ENCODE data around the gene INHBB. TPM values are rescaled to one million over a fixed set of nuclear protein-coding genes. Genes with fewer than 3 reads are reported as not detected.

INHBB gene
- total and polyA plus RNA-seq, 9 of the 15 experiments (the other 6 are each of a cell fraction or from before 2014, with no cell fraction given), result not detected

DNA sequence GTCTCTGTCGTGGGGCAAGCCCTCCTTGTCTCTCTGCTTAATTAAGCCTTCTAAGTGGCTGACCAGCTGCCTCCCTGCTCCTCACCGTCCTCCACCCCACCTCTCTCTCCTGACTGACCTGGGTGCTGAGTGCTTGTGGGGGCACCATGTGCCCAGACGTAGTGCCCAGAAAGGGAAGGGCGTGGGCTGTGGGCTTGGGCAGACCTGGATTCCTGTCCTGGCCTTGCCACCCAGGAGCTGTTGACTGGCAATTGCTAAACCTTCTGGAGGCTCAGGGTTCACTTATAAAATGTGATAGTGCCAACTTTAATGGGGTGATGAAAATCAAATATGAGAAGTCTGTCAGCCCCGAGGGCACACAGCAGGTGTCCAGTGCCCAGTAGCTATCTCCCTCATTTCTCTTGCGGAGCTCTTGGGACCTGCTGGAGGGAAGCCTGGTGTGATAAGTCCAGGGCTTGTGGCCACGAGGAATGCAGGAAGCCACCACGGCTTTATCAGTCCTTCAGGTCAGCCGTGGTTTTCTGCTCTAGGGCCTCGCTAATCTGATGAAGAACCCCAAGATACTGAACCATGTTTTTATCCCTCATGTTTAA lies 22.0 kb upstream of the INHBB start:
- H2AFZ ChIP-seq (ENCODE audit: low read depth, low read length), result no peak overlapping the region
- no peaks in the 10 kb centered on the region for H3K79me2 ChIP-seq (ENCODE audit: control insufficient read depth, insufficient read depth, low read length)
- POLR2A ChIA-PET, result interaction anchor here (0.6 to 1.1 kb wide), 4 partner anchors 11 to 234 kb away, joined by 3 to 5 read pairs (median 5); no protein-coding TSS in a partner anchor
- H3K27me3 ChIP-seq (ENCODE audit: control insufficient read depth in 2 of 2, insufficient read depth in 2 of 2, low read length in 2 of 2), result peaks cover 50 to 82% of the 10 kb centered on the region in 2 experiments
- no peak overlapping the region for H3K4me2 ChIP-seq (ENCODE audit: insufficient read depth, low read length)
- no peaks in the 10 kb centered on the region for H3K36me3 ChIP-seq (ENCODE audit: control insufficient read depth, insufficient read depth, low read length)
- intact Hi-C loops (cut with micrococcal nuclease), result no loop called here
- no peak overlapping the region for H3K27ac ChIP-seq (ENCODE audit: extremely low read depth, low read depth, low read length)
- DNase-seq (ENCODE audit: extremely low read depth in 1 of 4, low spot score in 3 of 4), result peak; percentile 27 to 46 (median 34)
- 0% methylated on average over 10 of the region's 10 CpGs for WGBS (ENCODE audit: insufficient coverage, low coverage, missing lambda C conversion rate)
- peaks cover 10 to 14% of the 10 kb centered on the region in 2 experiments; a peak in 4 of 5 replicates for H3K4me1 ChIP-seq (replicated peaks in 1 of 2; ENCODE audit: control insufficient read depth in 2 of 2, insufficient read depth in 2 of 2, low read length in 2 of 2)
- in situ Hi-C loops (cut with MboI), result no loop called here
- peak; percentile 59 for ATAC-seq
- peak; percentile 64 for FAIRE-seq
- H3K9me3 ChIP-seq (replicated peaks; ENCODE audit: control insufficient read depth, insufficient read depth, low read depth, low read length), result no peaks in the 10 kb centered on the region
- no peak overlapping the region for H3K9ac ChIP-seq (ENCODE audit: insufficient read depth in 1 of 2, low read depth in 2 of 2, low read length in 2 of 2)
- CTCF ChIA-PET (ENCODE audit: low intra/inter-chr PET ratio), result no interaction called here
- no peak overlapping the region for H3K4me3 ChIP-seq
- no peaks in the 10 kb centered on the region for H3K9me1 ChIP-seq (ENCODE audit: control insufficient read depth, insufficient read depth, low read length)
- BruUV-seq (replicated peaks), result no TSS peak
- peaks cover 19% of the 10 kb centered on the region; the same call in 1 of the 2 replicates for H4K20me1 ChIP-seq (replicated peaks; ENCODE audit: control insufficient read depth, insufficient read depth, low read length)
- no peak for TF ChIP-seq ADNP (tag; IDR thresholded peaks at IDR 0.05)
- 0 out of 4 replicates have a peak, but pooled peaks of 1 of the 2 experiments have one; percentile 29 for TF ChIP-seq TBL1XR1 (IDR thresholded peaks at IDR 0.05; ENCODE audit: low read length in 2 of 2)
- no peak for TF ChIP-seq MLX (CRISPR knock-in tag; conservative IDR thresholded peaks at IDR 0.05)
- no peak for TF ChIP-seq CHCHD3 (CRISPR knock-in tag; IDR thresholded peaks at IDR 0.05)
- TF ChIP-seq VEZF1 (CRISPR knock-in tag; IDR thresholded peaks at IDR 0.05), result no peak
- TF ChIP-seq, protein P1, sequence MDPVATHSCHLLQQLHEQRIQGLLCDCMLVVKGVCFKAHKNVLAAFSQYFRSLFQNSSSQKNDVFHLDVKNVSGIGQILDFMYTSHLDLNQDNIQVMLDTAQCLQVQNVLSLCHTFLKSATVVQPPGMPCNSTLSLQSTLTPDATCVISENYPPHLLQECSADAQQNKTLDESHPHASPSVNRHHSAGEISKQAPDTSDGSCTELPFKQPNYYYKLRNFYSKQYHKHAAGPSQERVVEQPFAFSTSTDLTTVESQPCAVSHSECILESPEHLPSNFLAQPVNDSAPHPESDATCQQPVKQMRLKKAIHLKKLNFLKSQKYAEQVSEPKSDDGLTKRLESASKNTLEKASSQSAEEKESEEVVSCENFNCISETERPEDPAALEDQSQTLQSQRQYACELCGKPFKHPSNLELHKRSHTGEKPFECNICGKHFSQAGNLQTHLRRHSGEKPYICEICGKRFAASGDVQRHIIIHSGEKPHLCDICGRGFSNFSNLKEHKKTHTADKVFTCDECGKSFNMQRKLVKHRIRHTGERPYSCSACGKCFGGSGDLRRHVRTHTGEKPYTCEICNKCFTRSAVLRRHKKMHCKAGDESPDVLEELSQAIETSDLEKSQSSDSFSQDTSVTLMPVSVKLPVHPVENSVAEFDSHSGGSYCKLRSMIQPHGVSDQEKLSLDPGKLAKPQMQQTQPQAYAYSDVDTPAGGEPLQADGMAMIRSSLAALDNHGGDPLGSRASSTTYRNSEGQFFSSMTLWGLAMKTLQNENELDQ (CRISPR knock-in tag; IDR thresholded peaks at IDR 0.05; ENCODE audit: borderline replicate concordance), result no peak
- TF ChIP-seq EP300 (IDR thresholded peaks at IDR 0.05; ENCODE audit: low read length), result peak; percentile 23; the same call in 1 of the 2 replicates
- peak; percentile 62 for TF ChIP-seq CBFA2T3 (IDR thresholded peaks at IDR 0.05)
- TF ChIP-seq ZNF609 (CRISPR knock-in tag; IDR thresholded peaks at IDR 0.05; ENCODE audit: borderline replicate concordance), result no peak

Measured in K562 (cell line).